ENCODE measurements around the gene PRKCE.

The PRKCE gene

DNA sequence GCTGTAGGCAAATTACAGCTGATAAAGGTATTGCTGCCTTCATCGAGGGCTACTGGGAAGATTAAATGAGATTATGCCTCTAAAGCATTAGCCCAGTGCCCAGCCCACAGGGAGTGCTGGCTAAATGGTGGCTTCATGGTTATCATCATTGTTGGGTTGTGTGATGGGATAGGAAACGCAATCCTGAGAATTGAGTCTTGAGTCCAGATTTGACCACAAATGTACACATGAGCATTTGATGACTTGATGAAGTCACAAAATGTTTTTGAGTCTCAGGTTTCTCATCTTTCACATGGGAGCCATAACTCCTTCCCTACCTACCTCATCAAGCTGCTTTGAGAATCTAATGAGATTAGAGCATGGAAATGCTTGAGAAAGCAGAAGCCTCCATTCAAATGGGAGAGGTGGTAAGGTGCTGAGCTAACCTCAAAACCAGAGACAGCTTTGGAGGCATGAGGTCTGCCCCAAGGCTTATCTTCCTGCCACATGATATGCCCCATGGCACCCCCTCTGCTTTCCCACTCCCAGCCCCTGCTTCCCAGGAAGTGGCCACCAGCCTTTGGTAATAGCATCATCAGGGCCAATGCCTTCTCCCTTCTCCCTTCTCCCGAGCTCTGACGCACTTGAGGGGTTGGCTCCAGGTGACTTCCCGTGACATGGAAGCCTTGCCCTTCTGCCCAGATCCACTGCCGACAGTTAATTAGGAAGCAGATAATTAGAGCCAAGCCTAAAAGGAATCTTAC is 496.3 kb downstream of the PRKCE start:
- no peak for DNase-seq (ENCODE audit: low spot score)

DNA sequence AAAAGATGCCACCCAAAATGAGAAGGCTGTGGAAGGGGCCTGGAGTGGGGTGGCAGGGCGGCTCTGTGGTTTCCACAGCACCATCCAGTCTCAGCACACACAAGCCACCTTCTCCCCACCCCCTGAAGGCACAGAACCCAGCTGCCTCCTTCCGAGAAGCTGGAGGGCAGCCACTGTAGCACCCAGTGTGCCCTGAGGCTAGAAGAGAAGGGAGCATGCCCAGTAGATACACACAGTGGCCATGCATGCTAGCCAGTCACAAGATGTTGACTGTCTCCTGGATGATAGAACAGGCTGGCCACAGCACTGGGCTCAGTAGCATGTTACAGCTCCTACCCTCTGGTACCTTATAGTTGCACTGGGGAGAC is 496.9 kb downstream of the PRKCE start:
- no peak for DNase-seq (ENCODE audit: low spot score)

DNA sequence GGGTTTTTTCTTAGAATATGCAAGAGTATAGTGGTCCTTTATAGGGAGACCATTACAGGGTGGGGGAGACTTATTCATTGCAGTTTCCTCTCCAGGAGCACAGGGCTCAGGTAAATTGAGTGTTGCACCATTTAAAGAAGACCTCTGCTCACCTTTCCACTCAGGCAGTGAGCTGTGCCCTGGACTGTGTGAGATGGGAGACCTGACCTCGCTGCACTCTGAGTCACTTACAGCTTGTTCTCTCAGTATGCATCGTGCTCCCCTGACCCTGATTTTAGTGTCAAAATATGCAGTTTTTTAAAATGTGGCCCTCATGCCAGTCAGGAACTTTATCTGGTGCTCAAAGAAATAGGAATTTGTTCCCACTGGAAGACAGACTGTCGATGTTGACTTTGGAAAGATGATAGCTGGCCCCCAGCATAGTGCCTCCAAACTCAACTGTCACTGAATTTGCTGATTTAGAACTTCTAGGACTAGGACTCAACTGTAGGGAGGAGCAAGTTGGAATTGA is 499.0 kb downstream of the PRKCE start:
- DNase-seq (ENCODE audit: low spot score): no peak

DNA sequence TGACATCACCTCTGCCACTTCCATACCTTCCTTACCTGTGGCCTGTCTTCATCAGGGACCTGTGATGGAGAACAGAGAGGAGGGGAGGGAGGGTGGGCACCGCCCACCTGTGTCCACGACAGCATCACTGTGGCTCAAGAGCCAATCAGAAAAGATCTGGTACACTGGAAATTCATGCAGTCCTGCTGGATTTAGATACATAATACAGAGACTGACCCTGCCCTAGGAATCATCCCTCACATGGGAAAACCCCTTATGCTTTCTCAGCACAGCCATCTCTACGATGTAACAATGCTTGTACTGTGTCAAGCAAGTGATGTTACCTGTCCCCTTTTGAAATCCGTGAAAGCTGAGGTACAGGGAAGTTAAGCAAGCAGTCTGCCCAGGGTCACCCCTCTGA is 500.1 kb downstream of the PRKCE start:
- no peak for DNase-seq (ENCODE audit: low spot score)

DNA sequence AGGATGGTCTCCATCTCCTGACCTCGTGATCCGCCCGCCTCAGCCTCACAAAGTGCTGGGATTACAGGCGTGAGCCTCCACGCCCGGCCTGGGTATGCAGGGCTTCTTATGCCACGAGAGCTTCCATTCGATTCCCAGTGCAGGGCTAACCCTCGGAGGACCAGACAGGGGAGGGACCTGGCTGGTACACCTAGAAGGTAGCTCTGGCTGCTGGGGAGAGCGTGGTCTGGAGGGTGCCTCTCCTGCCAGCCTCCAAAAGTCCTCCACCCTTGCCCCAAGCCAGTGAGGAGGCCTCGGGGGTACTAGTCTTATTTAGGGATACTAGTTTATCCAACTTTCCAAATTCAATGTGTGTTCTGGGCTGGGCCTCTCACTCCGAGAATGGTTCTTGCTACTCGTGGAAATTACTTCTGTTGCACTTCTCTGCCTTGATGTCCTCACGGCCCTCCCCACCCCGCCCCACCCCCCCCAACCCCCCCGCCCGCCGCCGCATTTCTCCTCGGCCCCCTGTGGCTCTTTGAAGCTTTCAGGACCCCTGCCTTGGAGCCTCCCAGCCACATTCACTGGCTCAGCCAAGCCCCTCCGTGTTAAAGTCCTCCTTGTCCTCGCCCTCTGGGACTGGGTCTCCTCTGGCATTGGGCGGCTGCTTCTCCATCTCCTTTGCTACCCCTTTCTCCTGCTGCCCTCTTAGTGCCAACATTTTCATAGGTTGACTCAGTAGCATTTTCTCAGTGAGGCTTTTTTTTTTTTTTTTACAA is 502.7 kb downstream of the PRKCE start:
- no peak for DNase-seq (ENCODE audit: low spot score)

DNA sequence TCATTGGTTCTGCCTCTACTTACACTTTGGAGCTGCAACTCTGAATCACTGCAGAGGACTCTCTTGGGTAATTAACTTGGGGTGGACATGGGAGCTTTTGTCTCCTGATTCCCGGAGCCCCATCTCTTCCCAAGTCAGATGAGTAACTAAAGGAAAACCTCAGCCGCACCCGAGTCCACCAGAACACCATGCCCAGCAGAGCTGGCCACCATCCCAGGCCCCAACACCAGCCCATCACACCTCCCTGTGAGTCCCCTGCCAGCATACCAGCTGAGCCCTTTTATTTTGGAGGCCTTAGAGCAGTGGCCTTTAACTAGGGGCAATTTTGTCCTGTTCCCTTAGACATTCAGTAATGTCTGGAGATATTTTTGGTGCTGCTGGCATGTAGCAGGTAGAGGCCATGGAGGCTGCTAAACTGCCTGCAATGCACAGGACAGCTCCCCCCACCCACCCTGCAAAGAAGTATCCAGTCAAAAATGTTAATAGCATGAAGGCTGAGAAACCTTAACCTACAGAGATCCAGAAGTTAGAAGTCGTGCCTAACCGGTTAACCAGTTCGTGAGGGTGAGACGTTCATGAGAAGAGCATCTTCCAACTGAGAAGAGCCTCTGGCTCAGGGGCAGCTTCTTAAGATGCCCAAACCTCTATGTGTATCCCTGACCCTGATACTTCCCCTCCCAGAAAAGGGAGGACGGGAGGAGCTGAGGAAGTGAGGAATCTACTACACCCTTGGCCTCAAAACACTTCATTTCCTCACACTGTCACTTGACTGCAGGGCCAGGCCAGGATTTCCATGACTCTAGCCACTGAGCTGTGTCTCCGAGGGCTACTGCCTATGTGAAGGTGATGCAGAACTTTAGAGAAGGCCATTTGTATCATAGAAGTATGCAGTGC is 505.8 kb downstream of the PRKCE start:
- no peak for DNase-seq (ENCODE audit: low spot score)

DNA sequence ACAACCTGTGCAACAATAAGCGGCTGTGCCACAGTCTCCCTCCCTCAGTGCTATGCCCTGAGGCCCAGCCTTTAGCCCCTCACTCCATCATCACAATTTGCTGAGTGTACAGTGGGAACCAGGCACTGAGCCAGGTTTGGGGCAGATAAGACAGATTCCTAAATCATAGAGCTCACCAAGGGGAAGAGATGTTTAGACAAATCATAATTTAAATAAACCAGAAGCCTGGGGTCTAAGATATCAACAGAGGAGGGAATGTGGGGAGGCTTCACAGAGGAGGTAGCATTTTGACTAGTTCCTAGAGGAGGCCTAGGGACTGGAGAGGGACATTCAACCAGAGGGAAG is 506.5 kb downstream of the PRKCE start:
- DNase-seq (ENCODE audit: low spot score): no peak

DNA sequence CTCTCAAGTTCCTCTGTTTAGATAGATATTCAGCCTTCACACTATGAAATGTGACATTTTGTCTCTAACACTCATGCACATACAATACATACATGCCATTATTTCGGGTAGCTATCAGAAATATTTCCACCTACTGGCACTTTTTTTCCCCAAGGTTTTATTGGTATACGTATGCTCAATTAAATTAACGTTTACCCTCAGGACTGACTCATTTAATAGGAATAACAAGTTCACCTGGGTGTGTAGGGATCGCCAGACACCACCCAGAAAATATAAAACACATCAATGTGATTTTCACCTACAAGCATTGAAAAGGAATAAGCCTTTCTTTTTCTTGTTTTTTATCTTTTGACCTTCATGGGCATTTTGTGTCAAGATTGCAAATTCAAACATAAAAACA is 507.2 kb downstream of the PRKCE start:
- no peak for DNase-seq (ENCODE audit: low spot score)

DNA sequence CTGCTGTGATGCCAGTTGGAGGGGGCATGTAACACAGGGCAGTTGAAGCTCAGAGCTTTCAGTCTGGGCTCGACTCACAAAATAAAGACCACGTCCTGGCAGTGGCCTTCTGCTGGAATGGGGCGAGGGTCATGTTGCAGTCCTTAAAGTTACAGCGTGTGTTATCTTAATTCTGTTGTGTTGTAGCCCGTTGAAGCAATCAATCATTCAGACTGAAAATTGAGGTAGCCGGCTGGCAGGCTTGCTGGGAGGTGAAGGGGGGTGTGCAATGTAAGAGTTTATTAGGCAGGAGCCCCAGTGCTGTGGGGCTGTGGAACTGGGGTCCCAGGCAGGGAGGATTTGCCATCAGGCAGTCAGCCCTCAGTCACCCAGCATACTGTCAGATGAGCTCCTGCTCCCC is 508.9 kb downstream of the PRKCE start:
- no peak for DNase-seq (ENCODE audit: low spot score)

DNA sequence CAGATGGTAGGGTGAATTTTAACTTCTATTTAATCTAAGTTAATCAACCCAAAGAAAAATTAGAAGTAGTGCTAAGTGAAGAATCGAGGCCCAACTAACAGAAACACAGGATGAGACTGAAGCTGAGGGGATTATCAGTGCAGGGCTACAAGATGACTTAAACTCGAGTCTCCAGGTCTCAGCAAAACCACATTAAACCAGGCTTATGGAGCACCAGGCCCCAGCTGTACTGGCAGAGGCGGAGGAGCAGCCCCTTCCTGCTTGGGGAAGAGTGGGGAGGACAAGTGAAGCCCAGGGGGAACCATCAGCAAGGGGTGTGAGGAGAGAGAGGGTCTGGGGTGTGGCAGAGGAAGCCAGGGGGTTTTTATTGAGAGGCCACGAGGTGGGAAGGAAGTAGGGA is 509.8 kb downstream of the PRKCE start:
- DNase-seq (ENCODE audit: low spot score): no peak

DNA sequence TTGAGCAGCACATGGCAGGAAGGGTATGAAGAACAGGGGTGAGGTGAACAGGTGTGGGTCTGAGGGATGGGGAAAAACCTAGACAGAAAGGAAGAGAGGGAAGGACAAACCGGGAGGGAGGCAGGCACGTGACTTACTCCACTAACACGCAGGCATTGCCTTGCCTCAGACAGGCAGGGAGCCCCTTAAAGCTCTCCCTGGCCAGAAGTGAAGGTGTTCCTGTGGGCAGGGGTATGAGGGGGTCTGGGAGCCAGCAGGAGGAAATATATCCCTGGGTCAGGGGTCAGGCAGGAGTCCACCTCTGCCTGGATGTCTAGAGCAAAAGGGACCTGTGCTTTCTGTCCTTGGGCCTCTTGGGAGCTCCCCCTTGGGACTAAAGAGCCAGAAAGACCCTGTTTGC is 510.4 kb downstream of the PRKCE start:
- DNase-seq (ENCODE audit: low spot score): no peak

DNA sequence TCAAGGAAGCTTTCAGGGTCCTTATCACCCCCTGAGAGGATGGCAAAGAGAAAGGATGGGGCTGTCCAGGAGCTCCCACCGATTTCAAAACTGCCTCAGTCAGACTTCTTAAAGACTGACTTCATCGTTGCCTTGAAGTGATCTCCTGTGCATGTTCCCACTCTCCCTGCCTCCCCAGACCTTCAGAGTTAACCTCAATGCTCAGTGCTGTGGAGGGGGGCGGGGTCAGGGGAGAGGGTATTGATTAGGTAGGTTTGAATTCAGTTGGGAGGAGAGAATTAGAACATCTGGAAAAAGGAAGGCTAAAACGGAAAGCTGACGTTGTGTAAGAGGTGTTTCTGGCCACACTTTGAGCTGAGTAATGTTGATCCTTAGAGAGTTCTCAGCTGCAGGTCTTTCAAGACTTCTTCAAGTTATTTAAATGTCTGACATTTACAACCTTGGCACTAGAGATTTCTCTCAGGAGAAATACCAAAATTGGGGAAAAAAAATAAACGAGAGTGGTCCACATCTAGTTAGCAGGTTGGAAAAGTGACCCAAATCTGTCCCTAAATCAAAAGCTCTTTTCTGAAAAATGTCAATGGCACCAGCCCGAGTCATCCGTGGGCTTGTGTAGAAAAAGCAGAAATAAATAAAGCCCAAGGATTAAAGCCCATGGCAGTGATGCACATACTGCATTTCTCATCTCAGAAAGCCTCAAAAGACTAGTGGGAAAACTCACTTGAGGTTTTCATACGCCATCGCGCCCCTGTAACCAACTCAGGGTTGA is 511.0 kb downstream of the PRKCE start:
- no peak for DNase-seq (ENCODE audit: low spot score)

DNA sequence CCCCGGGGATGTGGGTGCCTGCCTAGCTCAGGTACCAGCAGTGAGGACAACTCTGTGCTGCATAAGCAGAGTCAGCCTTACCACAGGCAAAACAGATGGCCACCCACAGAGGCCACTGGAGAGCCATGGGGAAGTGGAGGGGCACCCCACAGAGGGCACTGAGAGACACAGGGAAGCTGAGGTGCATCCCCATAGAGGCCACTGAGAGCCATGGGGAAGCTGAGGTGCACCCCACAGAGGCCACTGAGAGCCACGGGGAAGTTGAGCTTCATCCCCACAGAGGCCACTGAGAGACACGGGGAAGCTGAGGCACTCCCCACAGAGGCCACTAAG is 511.6 kb downstream of the PRKCE start:
- DNase-seq (ENCODE audit: low spot score): no peak

DNA sequence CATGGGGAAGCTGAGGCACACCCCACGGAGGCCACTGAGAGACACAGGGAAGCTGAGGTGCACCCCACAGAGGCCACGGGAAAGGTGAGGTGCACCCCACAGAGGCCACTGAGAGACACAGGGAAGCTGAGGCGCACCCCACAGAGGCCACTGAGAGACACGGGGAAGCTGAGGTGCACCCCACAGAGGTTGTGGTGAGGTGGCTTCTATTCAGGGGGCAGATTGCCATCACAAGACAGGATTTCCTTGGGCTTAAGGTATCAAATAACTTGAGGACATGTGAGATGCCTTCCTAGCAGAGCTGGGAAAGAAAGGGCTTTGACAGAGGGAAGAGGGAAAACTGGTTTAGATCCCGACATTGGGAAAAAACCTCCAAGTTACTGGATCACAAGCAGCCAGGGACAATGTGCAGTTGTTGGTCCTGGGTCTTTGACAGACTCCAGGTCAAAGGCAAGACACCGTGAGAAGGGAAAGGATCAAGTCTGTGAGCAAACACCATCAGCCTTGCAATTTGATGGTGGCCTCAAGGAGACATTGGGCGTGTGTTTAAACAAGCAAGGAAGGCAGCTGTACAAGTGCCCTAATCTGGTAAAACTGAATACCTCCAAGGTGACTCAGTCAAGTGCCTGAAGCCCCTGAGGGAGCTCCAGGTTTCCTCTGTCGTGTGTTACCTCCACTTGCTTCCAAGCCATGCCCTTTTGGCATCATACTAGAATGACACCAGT is 512.5 kb downstream of the PRKCE start:
- no peak for DNase-seq (ENCODE audit: low spot score)

DNA sequence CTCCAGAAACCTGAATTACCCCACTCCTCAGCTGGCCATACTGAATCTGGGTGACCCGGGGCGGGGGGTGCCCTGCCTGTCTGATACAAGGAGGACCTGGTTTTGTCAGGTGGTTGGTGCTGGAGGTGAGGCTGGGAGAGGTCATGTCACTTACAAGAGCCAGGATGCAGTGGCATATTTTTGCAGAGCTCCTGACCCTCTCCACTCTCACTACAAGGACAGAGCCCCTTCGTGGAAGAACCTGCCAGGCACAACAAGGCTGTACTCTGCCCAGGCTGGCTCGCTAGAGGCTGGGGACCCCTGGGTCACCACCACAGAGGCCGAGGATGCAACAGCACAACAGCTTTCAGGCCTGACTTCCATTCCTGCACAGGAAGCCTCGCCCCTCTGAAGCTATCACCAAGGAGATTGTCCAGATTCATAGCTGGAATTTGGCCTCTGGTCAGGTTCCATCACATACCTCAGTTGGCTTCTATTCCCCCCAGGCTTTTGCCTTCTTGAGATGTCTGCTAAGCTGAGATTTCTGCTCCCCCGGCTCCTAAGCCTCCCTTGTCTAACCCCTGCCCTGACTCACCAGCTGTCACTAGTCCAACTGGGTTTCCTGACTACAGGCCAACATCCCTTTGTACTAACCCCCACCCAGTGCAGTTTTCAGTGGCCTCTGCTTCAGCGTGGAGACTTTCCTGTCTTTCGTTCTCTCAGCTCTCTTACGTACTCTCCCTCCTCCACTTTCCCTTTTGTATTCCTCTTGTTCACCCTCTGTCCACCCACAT is 513.2 kb downstream of the PRKCE start:
- peak; percentile 96 for DNase-seq (ENCODE audit: low spot score)

DNA sequence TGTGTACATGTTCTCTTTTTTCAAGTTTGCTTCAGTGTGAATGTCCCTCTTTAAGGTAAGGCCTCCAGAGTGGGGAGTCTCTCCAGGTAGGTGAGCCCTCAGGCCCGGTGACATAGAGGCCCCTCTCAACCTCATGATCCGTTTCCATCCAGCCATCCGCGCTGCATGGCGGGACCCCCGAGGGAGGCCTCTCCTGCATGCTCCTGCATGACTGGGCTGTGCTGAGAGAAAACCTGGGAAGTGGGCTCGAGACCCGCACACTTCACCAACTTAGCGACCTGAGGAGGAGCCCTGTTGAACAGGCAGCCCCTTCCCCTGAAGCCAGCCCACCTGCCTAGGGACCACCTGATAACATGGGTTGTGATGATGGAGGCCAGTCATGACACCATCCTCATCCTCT is 514.4 kb downstream of the PRKCE start:
- no peak for DNase-seq (ENCODE audit: low spot score)

DNA sequence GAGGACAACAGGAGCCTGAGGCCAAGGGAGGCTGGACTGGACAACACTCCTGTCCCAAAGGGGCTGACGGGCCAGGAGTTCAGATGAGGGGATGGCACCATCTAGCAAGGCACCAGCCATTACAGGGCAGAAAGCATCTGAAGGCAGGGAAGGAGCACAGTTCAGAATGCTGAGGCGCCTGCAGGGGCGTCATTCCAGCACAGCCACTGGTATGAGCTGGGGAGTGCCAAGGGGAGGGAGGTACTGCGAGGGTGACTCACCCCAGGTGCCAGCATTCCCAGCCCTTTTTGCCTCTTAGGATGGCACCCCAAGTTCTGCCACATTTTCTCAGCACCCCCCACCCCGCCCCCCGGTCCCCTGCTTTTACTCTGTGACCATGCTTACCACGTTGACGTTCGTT is 515.9 kb downstream of the PRKCE start:
- DNase-seq (ENCODE audit: low spot score): no peak

DNA sequence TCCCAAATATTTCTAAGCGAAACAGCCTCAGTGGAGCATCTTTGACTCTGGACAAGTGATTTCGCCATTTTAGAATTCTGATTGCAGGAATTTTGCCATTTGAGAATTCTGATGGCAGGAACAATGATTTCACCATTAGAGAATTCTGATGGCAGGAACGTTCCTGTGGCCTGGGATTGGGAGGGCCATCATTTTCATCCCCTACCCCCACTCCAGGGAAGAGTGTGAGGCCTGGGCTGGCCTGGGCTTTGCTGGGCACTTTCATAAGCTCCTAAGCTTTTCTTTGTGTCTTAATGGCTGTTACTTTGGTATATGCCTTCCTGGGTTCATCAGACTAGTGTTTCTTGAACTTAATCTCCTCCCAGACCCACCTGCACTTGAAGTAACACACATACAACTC is 516.4 kb downstream of the PRKCE start:
- DNase-seq (ENCODE audit: low spot score): no peak

DNA sequence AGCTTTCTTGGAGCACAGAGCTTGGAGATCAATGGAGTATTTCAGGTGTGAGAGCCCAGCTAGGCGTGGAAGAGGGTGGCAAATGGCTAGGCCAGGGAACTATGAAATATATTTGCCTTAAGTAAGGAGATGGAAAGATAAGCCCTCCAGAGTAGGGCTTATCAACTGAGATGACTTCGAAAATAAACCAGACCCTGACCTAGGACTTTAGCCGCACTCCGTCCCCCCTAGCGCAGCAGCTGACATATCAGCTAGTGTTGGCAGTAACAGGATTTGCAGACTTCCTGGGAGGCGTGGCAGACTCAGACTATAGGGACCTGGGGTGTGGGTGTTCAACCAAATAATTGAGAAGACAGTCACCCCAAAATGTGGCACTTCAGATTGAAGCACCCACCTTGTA is 518.0 kb downstream of the PRKCE start:
- no peak for DNase-seq (ENCODE audit: low spot score)

DNA sequence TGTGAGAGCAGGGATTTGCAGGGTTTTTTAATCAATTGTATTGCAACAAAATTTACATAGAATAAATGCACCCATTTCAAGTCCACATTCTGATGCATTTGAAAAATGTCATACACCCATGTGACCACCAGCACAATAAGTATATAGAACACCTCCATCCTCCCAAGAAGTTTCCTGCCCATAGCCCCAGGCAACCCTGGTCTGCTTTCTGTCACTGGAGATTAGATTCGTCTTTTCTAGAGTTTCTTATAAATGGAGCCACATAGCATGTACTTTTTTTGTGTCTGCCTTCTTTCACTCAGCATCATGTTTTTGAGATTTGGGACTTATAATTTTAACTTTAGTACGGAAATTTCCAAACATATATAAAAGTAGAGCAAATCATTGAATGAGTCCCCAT is 518.6 kb downstream of the PRKCE start:
- no peak for DNase-seq (ENCODE audit: low spot score)

All from AG08395 (cell line).